Measurements from ENCODE around the gene TAPBP.

The TAPBP gene

DNA sequence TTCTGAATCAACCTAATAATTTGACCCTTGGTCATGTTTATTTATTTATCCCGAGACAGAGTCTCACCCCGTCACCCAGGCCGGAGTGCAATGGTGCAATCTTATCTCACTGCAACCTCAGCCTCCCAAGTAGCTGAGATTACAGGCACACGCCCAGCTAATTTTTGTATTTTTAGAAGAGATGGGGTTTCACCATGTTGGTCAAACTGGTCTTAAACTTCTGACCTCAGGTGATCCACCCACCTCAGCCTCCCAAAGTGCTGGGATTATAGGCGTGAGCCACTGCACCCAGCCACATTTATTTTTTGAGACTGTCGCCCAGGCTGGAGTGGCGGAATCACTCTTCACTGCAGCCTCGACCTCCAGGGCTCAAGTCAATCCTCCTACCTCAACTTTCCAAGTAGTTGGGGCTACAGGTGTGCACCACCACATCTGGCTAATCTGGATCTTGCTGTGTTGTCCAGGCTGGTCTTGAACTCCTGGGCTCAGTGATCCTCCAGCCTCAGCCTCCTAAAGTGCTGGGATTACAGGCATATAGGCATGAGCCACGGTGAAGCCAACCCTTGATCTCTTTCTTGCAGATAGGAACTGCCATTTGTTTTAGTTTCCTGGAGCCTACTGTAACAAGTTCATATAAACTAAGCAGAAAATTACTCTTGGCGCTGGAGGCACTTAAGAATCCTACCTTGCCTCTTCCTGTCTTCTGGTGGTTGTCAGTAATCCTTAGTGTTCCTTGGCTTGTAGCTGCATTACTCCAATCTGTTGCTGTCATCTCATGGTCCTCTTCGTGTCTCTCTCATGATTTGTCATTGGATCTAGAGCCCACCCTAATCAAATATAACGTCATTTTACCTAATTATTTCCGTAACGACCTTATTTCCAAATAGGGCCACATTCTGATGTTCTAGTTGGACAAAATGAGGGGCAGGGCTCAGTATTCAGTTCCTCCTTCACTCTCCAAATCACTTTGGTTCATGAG lies 39.7 kb downstream of the TAPBP start:
- DNase-seq (ENCODE audit: low read depth): no peak
- H3K4me3 ChIP-seq (ENCODE audit: low read depth, low read length): peak overlapping the region; percentile 94
- TF ChIP-seq, protein P1, sequence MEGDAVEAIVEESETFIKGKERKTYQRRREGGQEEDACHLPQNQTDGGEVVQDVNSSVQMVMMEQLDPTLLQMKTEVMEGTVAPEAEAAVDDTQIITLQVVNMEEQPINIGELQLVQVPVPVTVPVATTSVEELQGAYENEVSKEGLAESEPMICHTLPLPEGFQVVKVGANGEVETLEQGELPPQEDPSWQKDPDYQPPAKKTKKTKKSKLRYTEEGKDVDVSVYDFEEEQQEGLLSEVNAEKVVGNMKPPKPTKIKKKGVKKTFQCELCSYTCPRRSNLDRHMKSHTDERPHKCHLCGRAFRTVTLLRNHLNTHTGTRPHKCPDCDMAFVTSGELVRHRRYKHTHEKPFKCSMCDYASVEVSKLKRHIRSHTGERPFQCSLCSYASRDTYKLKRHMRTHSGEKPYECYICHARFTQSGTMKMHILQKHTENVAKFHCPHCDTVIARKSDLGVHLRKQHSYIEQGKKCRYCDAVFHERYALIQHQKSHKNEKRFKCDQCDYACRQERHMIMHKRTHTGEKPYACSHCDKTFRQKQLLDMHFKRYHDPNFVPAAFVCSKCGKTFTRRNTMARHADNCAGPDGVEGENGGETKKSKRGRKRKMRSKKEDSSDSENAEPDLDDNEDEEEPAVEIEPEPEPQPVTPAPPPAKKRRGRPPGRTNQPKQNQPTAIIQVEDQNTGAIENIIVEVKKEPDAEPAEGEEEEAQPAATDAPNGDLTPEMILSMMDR (IDR thresholded peaks at IDR 0.05; ENCODE audit: low read depth, low read length): no peak
- no peak for TF ChIP-seq POLR2A (IDR thresholded peaks at IDR 0.05; ENCODE audit: extremely low read depth, insufficient read length)
- TF ChIP-seq, protein P2, sequence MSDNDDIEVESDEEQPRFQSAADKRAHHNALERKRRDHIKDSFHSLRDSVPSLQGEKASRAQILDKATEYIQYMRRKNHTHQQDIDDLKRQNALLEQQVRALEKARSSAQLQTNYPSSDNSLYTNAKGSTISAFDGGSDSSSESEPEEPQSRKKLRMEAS (IDR thresholded peaks at IDR 0.05; ENCODE audit: low read depth, low read length): no peak
- no peak for TF ChIP-seq MYC (IDR thresholded peaks at IDR 0.05; ENCODE audit: low read depth, low read length)

DNA sequence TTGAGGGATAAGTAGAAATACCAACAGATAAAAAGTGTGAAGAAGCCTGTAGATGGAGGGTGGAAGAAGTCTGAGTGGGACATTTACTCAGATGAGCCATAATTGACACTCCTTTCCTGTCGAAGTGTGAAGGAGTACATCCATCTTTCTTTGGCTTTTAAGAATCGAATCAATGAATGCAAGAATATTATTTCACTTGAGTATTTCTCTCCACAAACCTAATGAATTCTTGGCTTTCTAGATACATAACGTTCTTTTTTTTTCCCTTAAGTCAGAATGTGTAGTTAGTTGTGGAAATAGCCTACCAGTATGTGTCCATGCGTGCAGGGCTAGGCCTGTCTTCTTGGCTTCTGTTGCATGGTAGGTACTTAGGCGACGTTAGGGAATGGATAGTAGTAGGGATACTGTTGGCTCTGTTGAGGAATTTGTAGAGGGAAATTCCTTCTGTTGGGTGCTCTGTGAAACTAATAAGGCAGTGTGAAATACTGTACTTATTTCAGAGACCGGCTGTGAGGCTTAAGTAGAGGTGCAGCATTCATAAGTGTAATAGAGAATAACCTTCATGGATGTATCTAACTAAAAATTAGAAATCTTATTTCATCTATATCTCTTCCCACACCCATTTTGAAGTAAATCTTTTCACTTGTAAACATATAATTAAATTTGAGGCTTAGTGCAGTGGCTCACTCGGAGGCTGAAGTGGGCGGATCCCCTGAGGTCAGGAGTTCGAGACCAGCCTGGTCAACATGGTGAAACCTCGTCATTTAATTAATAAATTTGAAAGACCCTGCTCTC lies 40.6 kb downstream of the TAPBP start:
- TF ChIP-seq POLR2A (IDR thresholded peaks at IDR 0.05; ENCODE audit: extremely low read depth, insufficient read length): peak; percentile 10
- TF ChIP-seq, protein P1 (IDR thresholded peaks at IDR 0.05; ENCODE audit: low read depth, low read length): no peak
- TF ChIP-seq, protein P2 (IDR thresholded peaks at IDR 0.05; ENCODE audit: low read depth, low read length): no peak
- no peak for TF ChIP-seq MYC (IDR thresholded peaks at IDR 0.05; ENCODE audit: low read depth, low read length)
- DNase-seq (ENCODE audit: low read depth): no peak
- peak overlapping the region; percentile 94 for H3K4me3 ChIP-seq (ENCODE audit: low read depth, low read length)

DNA sequence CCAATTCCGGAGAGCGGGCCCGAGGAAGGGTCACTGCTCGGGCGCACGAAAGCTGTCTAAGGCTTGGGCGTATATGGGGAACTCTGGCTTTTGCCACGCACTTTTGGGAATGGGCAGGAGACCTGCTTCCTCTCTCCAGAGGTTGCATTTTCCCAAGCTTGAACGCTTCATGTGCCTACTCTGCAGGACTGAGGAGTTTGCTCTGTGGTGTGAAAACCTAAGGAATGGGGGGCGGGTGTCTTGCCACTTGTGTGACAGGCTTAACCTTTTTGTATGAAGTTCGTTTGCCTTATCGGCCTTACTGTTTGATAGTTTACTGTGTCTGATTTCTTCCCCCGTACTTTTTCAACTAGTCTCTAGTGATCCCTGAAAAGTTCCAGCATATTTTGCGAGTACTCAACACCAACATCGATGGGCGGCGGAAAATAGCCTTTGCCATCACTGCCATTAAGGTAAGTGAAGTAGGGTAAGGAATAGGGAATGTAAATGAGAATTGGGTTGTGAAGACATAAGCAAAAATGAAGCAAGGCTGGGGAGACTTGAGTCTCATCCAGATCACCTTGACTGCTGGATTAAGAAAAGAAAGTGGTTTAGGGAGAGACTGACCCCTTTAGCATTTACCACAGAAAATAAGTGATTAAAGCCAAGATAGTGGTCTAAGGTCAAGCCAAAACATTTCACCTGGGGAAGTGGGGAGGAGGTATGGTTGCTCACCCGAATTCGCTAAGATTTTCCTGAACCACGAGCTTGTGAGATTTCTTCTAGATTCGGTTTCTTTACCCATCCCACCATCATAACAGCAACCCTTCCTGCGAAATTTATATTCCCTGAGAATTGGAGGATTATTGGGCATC lies 41.4 kb downstream of the TAPBP start:
- peak; percentile 4 for TF ChIP-seq POLR2A (IDR thresholded peaks at IDR 0.05; ENCODE audit: extremely low read depth, insufficient read length)
- TF ChIP-seq, protein P2 (IDR thresholded peaks at IDR 0.05; ENCODE audit: low read depth, low read length): no peak
- no peak for DNase-seq (ENCODE audit: low read depth)

DNA sequence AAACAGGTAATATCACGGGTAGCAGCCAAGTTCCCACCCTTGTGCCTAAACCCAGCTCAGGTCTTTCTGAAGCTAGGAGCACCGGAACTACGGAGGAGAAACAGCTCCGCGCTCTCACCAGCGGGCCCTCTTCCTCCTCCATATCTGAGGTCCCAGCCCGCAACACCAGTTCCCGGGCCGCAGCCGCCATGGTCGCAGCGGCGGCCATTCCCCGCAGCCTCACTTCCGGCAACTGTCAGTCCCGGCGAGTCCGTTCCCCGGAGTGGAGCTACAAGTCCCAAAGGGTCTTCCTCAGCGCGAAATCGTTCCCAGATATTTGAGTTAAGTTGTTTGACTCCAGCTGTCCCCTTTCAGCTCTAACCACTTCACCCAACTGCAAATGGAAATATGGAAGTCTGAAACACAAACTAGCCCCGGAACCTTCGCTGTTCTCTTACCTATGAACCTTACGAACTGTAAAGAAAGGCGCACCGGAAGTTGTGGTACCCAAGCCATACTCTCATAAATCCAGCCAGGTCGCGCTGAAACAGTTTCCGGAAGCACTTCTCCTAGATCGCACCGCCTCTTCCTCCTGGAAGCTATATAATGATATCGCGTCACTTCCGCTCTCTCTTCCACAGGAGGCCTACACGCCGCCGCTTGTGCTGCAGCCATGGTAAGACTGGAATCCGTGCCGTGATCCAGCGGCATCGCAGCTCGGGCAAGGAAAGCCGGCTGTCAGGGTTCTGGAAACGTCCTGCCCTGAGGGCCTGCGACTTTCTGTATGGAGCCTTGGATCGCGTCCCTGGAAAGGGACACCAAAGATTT lies 42.2 kb downstream of the TAPBP start, which contains the start of the genes RPS18 and VPS52:
Gene RPS18 (plus strand): TSS at position 608 of the 807 bp plus-strand sequence. CDS start 45 bp downstream, at position 653.
Gene VPS52 (minus strand): TSS at position 409 of the 807 bp plus-strand sequence. CDS start 201 bp downstream, at position 208.
- H3K4me3 ChIP-seq (ENCODE audit: low read depth, low read length): peak within 1 kb of the TSS; percentile 94
- TF ChIP-seq, protein P2 (IDR thresholded peaks at IDR 0.05; ENCODE audit: low read depth, low read length): peak; percentile 80
- TF ChIP-seq POLR2A (IDR thresholded peaks at IDR 0.05; ENCODE audit: extremely low read depth, insufficient read length): peak; percentile 99
- peak; percentile 99 for TF ChIP-seq MYC (IDR thresholded peaks at IDR 0.05; ENCODE audit: low read depth, low read length)
- TF ChIP-seq, protein P1 (IDR thresholded peaks at IDR 0.05; ENCODE audit: low read depth, low read length): no peak
- DNase-seq (ENCODE audit: low read depth): peak; percentile 99

More for the DNA sequence above, 41.4 kb downstream of the TAPBP start:
- peak overlapping the region; percentile 94 for H3K4me3 ChIP-seq (ENCODE audit: low read depth, low read length)

DNA sequence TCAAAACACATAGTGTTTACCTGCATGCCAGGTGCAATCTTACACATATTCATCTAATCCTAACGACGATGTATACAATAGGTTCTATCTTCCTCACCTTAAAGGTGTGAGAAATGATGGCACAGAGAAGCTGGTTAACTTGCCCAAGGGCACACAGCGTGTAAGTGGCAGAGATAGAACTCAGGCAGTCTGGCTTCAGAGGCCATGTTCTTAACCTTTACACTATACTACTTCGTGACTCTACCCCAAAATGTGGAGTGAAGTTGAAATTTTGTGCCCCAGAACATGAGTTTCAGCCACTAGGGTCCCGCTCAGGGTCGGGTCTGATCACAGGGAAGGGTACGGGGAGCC lies 42.8 kb downstream of the TAPBP start:
- DNase-seq (ENCODE audit: low read depth): no peak
- TF ChIP-seq, protein P2 (IDR thresholded peaks at IDR 0.05; ENCODE audit: low read depth, low read length): no peak
- no peak for TF ChIP-seq POLR2A (IDR thresholded peaks at IDR 0.05; ENCODE audit: extremely low read depth, insufficient read length)
- TF ChIP-seq MYC (IDR thresholded peaks at IDR 0.05; ENCODE audit: low read depth, low read length): no peak; the same call in 1 of the 2 replicates
- TF ChIP-seq, protein P1 (IDR thresholded peaks at IDR 0.05; ENCODE audit: low read depth, low read length): no peak
- peak overlapping the region; percentile 94 for H3K4me3 ChIP-seq (ENCODE audit: low read depth, low read length)
